GM12872 (cell line): Measurements from ENCODE around the gene CINP.

ENCODE experiments used
- CTCF ChIP-seq: IDR thresholded peaks from 3 replicates; pipeline ENCODE4 v1.5.1; 2011; ENCODE audit warnings: low read depth, mild to moderate bottlenecking, low read length, moderate library complexity; ENCODE audit not compliant: insufficient read depth

The CINP gene

DNA sequence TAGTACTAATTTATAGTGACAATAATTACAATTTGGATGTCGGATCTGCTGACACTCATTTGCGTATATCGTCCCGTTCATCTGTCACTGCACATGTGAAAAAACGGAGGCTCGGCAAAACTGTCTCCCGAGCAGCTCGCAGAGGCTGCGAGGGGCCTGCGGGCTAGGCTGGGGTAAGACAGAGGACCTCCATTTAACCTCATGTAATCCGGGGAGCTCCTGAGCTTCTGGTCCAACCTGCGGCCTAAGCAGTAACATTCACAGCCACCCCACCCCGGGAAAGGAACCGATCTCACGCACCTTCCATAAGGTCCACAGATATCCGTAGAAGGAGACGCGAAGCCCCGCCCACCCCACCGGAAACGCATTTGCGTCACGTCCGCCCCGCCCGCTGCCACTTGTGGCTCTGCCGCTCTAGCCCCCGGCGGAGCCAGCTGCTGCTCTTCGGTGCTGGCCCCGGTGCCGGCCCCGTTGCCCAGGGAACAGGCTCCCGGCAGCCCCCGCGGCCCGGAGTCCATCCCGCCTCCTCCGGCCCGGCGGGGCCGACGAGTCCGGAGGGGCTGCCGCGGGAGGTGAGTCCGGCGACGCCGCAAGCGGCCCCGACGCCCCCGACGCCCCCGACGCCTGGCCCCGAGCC is at the start of gene CINP, which contains the start of gene TECPR2:
Gene CINP, minus strand, starts transcription at position 346 of the 637 bp plus-strand sequence. Its CDS starts 39 bp downstream, at position 307.
Gene TECPR2, plus strand, starts transcription at position 397 of the 637 bp plus-strand sequence. CDS start 13,781 bp downstream, outside the sequence.
- TF ChIP-seq CTCF: no peak

DNA sequence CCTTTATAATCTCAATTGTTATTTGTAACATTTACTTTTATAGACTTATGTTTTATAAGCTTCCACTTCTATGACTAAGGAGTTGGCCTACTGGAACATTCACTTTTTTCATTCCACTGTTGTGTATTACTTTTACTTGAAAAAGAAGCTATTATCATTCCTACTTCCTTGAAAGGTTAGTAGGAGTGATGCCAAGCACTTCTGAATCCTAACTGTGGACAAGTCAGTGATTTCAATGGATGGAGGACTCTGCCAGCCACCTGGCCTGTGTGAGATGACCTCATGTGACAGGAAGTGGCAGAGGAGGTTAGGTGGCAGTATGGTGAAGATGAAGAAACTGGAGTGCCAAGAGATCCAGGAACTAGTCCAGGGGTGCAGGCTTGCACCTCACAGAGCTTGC is 46.0 kb upstream of the CINP start:
- no peak for TF ChIP-seq CTCF

DNA sequence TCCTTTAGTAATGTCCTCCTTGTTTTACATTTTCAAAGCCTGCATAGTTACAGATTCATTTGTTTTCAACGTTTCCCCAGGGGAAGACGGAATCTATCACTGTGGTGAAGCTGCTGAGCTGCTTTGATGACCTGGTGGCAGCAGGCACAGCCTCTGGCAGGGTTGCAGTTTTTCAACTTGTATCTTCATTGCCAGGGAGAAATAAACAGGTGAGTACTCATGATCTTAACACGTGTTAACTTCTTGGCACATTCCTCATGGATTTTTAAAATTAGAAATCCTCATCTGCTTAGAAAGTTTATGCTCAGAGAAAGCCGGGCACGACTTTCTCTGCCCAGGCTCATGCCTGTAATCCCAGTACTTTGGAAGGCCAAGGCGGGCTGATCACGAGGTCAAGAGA is 44.6 kb upstream of the CINP start:
- TF ChIP-seq CTCF: no peak

- TF ChIP-seq CTCF: no peak
These were observed 40.3 kb upstream of the CINP start for GRCh38 chr14:102403028-102403427.

- no peak for TF ChIP-seq CTCF
These were observed 33.8 kb upstream of the CINP start for GRCh38 chr14:102396521-102396920.

GRCh38 chr14:102394717-102395375 is 32.2 kb upstream of the CINP start:
- TF ChIP-seq CTCF: no peak

- no peak for TF ChIP-seq CTCF
These were observed 29.8 kb upstream of the CINP start for GRCh38 chr14:102392506-102392905.
